Thoracic aorta (tissue), 2 donors: Measurements from ENCODE around the gene TMPRSS3. TPM values are rescaled to one million over a fixed set of nuclear protein-coding genes. Genes with fewer than 3 reads are reported as not detected.
"Not testable (repeated sequence)": the region's sequence is repeated elsewhere in the genome, so short reads cannot be mapped to it uniquely, and the experiment has no call there.

Source experiments
- ATAC-seq: fragments of 150-250 bp; one replicate; pipeline ENCODE4 v1.8.0; 2017; ENCODE audit warnings: low read depth; ENCODE audit not compliant: insufficient number of reproducible peaks, low FRiP score
- DNase-seq: peaks from one replicate; pipeline ENCODE4 v3.0.0-alpha.2; 2020; ENCODE audit warnings: low spot score
- H3K27ac ChIP-seq, 2 donors: fragments of 200-600 bp; sonication (generic); 1 replicate in 1 of 2; 2 replicates in 1 of 2; pipeline ENCODE4 v1.5.1; 2016; ENCODE audit warnings: mild to moderate bottlenecking in 2 of 2, moderate library complexity in 2 of 2
- H3K27me3 ChIP-seq: fragments of 200-600 bp; sonication (generic); replicated peaks from 2 replicates; pipeline ENCODE4 v1.6.0; 2016; ENCODE audit warnings: mild to moderate bottlenecking; ENCODE audit not compliant: insufficient read depth
- H3K36me3 ChIP-seq: fragments of 200-600 bp; sonication (generic); one replicate; pipeline ENCODE4 v1.5.1; 2016
- H3K4me1 ChIP-seq, 2 donors: fragments of 200-600 bp; sonication (generic); 1 replicate in 1 of 2; 2 replicates in 1 of 2; pipeline versions ENCODE4 v1.5.1 to v1.6.0; 2016; ENCODE audit warnings: low read depth in 2 of 2, mild to moderate bottlenecking in 1 of 2; ENCODE audit not compliant: control insufficient read depth in 1 of 2
- H3K4me3 ChIP-seq: fragments of 200-600 bp; sonication (generic); 2 replicates; pipeline ENCODE4 v1.5.1; 2016; ENCODE audit warnings: mild to moderate bottlenecking
- H3K9me3 ChIP-seq: fragments of 200-600 bp; sonication (generic); 2 replicates; pipeline ENCODE4 v1.5.1; 2016
- total RNA-seq, 2 donors: library from RNA; depleted of rRNA; stranded (reverse); fragments of >200 nt; gene quantifications; one replicate each; pipeline versions ENCODE4 v1.1.0 to v1.2.3, GENCODE V29; 2016
- TF ChIP-seq, protein P1 (sequence below): fragments of 200-600 bp; sonication (generic); IDR thresholded peaks from one replicate; pipeline ENCODE4 v1.5.1; 2019; ENCODE audit warnings: antibody characterized with exemption

Gene TMPRSS3
- total RNA-seq, 2 donors from 2014 or later, result not detected

DNA sequence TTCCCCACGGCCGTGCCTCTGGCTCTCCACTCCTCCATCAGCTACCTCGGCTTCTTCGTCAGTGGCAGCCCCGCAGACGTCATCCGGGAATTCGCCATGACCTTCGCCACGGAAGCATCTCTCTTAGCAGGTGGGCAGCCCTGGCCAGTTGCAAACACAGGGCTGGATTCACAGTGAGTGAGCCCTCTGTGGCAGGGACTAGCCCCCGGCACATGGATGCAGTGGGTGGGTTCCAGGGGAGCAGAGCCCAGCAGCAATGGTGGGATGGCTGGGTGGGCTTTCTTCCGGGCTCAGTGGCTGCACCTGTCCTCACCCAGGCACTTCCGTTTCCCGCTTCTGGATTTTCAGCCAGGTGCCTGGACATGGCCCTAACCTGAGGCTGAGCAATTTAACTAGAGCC lies 17.2 kb upstream of the TMPRSS3 start:
- Histone ChIP-seq H3K27ac (no peak overlapping the region), H3K36me3 (no peaks in the 10 kb centered on the region), H3K9me3 (no peaks in the 10 kb centered on the region), H3K4me3 (no peak overlapping the region), H3K4me1 (no peaks in the 10 kb centered on the region), H3K27me3 (no peaks in the 10 kb centered on the region)
- DNase-seq, result no peak
- TF ChIP-seq, protein P1, sequence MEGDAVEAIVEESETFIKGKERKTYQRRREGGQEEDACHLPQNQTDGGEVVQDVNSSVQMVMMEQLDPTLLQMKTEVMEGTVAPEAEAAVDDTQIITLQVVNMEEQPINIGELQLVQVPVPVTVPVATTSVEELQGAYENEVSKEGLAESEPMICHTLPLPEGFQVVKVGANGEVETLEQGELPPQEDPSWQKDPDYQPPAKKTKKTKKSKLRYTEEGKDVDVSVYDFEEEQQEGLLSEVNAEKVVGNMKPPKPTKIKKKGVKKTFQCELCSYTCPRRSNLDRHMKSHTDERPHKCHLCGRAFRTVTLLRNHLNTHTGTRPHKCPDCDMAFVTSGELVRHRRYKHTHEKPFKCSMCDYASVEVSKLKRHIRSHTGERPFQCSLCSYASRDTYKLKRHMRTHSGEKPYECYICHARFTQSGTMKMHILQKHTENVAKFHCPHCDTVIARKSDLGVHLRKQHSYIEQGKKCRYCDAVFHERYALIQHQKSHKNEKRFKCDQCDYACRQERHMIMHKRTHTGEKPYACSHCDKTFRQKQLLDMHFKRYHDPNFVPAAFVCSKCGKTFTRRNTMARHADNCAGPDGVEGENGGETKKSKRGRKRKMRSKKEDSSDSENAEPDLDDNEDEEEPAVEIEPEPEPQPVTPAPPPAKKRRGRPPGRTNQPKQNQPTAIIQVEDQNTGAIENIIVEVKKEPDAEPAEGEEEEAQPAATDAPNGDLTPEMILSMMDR, result no peak
- ATAC-seq, result no peak

DNA sequence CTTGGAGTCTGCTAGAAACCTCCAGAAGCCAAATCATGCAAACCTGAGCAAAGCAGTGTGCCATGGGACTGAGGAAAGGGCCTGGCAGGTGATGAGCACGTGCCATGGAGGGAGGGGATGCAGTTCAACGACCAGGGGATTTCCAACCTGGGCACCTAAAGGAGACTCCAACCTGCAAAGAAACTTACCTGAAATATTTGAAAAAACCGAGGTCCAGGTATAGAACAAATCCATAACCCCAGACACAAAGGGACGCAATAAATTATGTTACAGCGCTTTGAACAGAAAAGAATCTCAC lies 16.7 kb upstream of the TMPRSS3 start:
- Histone ChIP-seq H3K4me3 (no peak overlapping the region), H3K9me3 (no peaks in the 10 kb centered on the region), H3K36me3 (no peaks in the 10 kb centered on the region), H3K27ac (no peak overlapping the region), H3K4me1 (no peaks in the 10 kb centered on the region), H3K27me3 (no peaks in the 10 kb centered on the region)
- DNase-seq, result no peak
- ATAC-seq, result no peak
- TF ChIP-seq, protein P1, result no peak

DNA sequence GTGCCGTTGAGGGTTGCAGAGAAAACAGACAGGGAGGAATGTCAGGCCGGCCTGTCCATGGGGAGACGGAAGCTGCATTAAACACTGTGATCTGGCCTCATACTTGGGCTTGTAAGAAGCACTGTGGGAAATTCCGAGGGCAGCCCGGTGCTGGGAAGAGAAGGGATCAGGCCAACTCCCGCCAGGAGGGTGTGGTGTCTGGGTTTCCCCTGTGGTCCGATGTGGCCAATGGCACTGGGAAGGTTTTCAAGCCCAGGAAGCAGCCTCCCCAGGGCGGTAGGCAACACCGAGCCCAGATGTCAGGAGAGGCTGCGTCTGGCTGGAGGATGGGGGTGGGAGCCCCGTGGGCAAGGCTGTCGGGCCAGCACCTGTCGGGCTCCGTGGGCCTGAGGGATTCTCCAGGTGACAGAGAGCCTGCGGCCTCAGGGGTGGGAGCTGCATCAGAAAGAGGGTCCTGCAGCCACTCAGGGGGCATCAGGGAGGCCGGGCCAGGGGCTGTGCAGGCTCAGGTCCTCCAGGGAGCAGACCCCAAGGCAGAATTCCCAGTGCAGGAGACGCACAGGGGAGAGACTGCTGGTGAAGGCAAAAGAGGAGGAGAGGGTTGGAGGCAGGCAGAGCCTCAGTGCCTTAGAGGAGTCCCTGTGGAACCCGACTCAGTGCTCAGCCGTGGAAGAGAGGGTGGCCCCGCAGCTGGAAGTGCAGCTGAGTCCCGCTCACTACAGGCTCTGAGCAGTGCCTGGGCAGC lies 16.2 kb upstream of the TMPRSS3 start:
- Histone ChIP-seq H3K27ac (no peak overlapping the region), H3K9me3 (no peaks in the 10 kb centered on the region), H3K4me1 (no peaks in the 10 kb centered on the region), H3K27me3 (no peaks in the 10 kb centered on the region), H3K36me3 (no peaks in the 10 kb centered on the region), H3K4me3 (no peak overlapping the region)
- TF ChIP-seq, protein P1, result no peak
- DNase-seq (no peak), ATAC-seq (no peak)

DNA sequence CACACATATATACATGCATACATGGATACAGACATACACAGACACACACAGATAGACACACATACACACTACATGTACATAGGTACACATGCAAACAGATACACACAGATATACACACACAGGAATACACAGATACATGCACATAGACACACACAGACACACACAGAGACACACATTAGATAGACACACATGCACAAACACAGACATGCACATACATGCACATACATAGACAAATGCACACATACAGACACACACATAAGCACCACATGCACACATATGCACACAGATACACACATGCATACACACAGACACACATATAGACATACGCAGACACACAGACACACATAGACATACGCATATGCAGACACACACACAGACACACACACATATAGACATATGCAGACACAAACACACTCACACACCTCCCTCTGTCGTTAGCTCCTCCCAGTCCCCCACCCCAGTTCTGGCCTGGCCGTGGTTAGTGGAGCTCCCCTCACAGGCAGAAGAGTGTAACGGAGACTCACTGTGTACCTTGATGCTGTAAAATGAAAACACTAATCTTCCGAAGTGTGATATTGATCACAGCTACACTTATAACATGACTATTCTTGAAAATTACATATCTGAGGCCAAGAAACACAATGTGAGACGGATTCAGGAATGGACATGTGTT lies 15.5 kb upstream of the TMPRSS3 start:
- Histone ChIP-seq H3K9me3 (no peaks in the 10 kb centered on the region), H3K27me3 (no peaks in the 10 kb centered on the region), H3K27ac (no peak overlapping the region), H3K4me1 (no peaks in the 10 kb centered on the region), H3K36me3 (no peaks in the 10 kb centered on the region), H3K4me3 (no peak overlapping the region)
- DNase-seq, result no peak
- TF ChIP-seq, protein P1, result no peak
- ATAC-seq, result no peak

DNA sequence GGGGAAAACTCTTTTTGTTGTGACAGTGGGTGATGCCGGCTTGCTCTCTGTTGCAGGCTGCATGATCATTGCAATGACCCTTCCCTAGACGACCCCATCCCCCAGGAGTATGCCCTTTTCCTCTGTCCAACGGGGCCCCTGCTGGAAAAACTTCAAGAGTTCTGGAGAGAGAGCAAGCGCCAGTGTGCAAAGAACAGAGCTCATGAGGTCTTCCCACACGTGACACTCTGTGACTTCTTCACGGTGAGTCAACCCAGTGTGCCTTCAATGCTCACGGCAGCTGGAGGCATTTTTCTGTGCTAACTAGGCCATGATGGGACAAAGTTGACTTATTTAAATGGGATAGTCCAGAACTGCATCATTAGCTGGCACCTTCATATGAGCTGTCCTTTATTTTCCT lies 13.5 kb upstream of the TMPRSS3 start:
- Histone ChIP-seq H3K9me3 (no peaks in the 10 kb centered on the region), H3K27ac (no peak overlapping the region), H3K27me3 (no peaks in the 10 kb centered on the region), H3K4me1 (no peaks in the 10 kb centered on the region), H3K4me3 (no peak overlapping the region), H3K36me3 (no peaks in the 10 kb centered on the region)
- DNase-seq (no peak), ATAC-seq (no peak)
- TF ChIP-seq, protein P1, result no peak

DNA sequence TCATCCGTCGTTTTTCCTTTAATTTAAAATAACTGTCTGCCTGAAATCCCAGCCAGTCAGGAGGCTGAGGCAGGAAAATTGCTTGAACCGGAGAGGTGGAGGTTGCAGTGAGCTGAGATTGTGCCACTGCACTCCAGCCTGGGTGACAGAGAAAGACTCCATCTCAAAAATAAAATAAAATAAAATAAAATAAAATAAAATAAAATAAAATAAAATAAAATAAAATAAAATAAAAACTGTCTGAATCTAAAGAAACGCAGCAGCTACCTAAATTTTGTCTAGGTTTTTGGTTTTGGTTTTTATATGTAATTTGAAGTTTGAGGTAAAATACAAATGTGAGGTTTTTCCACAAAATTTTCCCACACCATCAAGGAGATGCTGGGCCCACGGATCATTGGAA lies 12.9 kb upstream of the TMPRSS3 start:
- not testable (repeated sequence) for H3K4me3 ChIP-seq, ATAC-seq, DNase-seq, H3K27me3 ChIP-seq, H3K9me3 ChIP-seq, H3K4me1 ChIP-seq, H3K36me3 ChIP-seq, H3K27ac ChIP-seq
